HL-60 (cell line): ENCODE data around the gene TRAPPC3L.

ENCODE experiments used
- DNase-seq, 2 experiments: peaks; one replicate each; pipeline ENCODE4 v3.0.0-alpha.2; 2010 to 2020; ENCODE audit warnings: low read depth in 1 of 2, low spot score in 1 of 2
- H3K27ac ChIP-seq: fragments of 250-450 bp; sonication (Bioruptor Pico); replicated peaks from 2 replicates; pipeline ENCODE4 v1.5.1; 2020; ENCODE audit warnings: mild to moderate bottlenecking, moderate library complexity
- H3K27me3 ChIP-seq: fragments of 250-450 bp; sonication (Bioruptor Pico); 2 replicates; pipeline ENCODE4 v1.5.1; 2021; ENCODE audit warnings: mild to moderate bottlenecking, moderate library complexity; ENCODE audit not compliant: insufficient read depth, poor library complexity, severe bottlenecking
- H3K4me3 ChIP-seq: replicated peaks from 2 replicates; pipeline ENCODE4 v1.5.1; 2011; ENCODE audit warnings: mild to moderate bottlenecking, control low read depth, low read length; ENCODE audit not compliant: insufficient read depth
- GABPA ChIP-seq: IDR thresholded peaks from 2 replicates; pipeline ENCODE4 v1.6.1; 2012; ENCODE audit warnings: low read depth
- POLR2AphosphoS5 ChIP-seq: IDR thresholded peaks from 2 replicates; pipeline ENCODE4 v1.6.1; 2012; ENCODE audit warnings: low read depth
- SPI1 ChIP-seq: IDR thresholded peaks from 2 replicates; pipeline ENCODE4 v1.6.1; 2012; ENCODE audit warnings: low read depth, mild to moderate bottlenecking, borderline replicate concordance
- TF ChIP-seq, protein P1 (sequence below): IDR thresholded peaks from one replicate; pipeline ENCODE4 v1.5.1; 2011; ENCODE audit warnings: low read length, control low read depth, inconsistent platforms; ENCODE audit not compliant: insufficient read depth
- TF ChIP-seq, protein P2 (sequence below): IDR thresholded peaks from 2 replicates; pipeline ENCODE4 v1.6.1; 2012; ENCODE audit warnings: low read depth; ENCODE audit not compliant: insufficient replicate concordance

TRAPPC3L gene

DNA sequence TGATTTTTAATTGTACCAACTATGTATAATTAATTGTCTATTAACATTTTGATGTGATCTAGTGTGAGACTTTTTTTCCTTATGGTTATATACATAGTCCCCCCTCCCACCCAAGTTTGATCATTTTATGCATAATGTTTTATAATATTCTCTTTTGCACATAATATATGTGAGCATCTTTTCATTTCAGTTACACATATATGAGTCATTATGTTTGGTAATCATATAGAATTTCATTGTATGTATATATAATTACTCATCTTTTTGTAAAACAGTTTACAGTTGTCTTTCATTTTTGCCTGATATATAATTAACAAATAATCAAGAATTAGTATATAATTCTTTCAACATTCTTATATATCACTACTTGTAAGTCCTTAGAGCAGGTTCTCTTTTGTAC is 40.8 kb upstream of the TRAPPC3L start:
- Histone ChIP-seq H3K27ac (no peak overlapping the region), H3K4me3 (no peak overlapping the region), H3K27me3 (no peaks in the 10 kb centered on the region)
- TF ChIP-seq POLR2AphosphoS5 = no peak
- TF ChIP-seq GABPA = no peak
- TF ChIP-seq, protein P1, sequence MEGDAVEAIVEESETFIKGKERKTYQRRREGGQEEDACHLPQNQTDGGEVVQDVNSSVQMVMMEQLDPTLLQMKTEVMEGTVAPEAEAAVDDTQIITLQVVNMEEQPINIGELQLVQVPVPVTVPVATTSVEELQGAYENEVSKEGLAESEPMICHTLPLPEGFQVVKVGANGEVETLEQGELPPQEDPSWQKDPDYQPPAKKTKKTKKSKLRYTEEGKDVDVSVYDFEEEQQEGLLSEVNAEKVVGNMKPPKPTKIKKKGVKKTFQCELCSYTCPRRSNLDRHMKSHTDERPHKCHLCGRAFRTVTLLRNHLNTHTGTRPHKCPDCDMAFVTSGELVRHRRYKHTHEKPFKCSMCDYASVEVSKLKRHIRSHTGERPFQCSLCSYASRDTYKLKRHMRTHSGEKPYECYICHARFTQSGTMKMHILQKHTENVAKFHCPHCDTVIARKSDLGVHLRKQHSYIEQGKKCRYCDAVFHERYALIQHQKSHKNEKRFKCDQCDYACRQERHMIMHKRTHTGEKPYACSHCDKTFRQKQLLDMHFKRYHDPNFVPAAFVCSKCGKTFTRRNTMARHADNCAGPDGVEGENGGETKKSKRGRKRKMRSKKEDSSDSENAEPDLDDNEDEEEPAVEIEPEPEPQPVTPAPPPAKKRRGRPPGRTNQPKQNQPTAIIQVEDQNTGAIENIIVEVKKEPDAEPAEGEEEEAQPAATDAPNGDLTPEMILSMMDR = no peak
- TF ChIP-seq, protein P2, sequence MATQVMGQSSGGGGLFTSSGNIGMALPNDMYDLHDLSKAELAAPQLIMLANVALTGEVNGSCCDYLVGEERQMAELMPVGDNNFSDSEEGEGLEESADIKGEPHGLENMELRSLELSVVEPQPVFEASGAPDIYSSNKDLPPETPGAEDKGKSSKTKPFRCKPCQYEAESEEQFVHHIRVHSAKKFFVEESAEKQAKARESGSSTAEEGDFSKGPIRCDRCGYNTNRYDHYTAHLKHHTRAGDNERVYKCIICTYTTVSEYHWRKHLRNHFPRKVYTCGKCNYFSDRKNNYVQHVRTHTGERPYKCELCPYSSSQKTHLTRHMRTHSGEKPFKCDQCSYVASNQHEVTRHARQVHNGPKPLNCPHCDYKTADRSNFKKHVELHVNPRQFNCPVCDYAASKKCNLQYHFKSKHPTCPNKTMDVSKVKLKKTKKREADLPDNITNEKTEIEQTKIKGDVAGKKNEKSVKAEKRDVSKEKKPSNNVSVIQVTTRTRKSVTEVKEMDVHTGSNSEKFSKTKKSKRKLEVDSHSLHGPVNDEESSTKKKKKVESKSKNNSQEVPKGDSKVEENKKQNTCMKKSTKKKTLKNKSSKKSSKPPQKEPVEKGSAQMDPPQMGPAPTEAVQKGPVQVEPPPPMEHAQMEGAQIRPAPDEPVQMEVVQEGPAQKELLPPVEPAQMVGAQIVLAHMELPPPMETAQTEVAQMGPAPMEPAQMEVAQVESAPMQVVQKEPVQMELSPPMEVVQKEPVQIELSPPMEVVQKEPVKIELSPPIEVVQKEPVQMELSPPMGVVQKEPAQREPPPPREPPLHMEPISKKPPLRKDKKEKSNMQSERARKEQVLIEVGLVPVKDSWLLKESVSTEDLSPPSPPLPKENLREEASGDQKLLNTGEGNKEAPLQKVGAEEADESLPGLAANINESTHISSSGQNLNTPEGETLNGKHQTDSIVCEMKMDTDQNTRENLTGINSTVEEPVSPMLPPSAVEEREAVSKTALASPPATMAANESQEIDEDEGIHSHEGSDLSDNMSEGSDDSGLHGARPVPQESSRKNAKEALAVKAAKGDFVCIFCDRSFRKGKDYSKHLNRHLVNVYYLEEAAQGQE = no peak
- TF ChIP-seq SPI1 = no peak
- DNase-seq = no peak

DNA sequence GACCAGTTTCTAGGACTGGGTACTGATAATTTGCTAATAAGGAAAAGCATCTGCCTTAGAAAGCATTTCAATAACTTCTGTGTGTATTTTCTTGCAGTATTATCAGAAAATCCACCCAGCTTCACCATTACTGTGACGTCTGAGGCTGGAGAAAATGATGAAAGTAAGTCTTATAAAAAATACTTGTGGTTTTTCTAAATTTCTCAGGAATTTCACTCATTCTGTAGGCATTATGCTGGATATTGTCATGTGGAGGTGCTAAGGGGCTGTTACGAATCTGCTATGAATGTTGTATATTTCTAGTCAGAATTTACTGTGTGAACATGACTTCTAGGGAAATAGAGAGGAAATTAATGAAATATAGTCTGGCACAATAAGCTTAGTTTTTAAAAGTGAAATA is 34.7 kb upstream of the TRAPPC3L start:
- Histone ChIP-seq H3K27ac (no peak overlapping the region), H3K27me3 (no peaks in the 10 kb centered on the region), H3K4me3 (no peak overlapping the region)
- no peak for TF ChIP-seq POLR2AphosphoS5
- TF ChIP-seq, protein P1 = no peak
- TF ChIP-seq, protein P2 = no peak
- no peak for TF ChIP-seq SPI1
- no peak for TF ChIP-seq GABPA
- DNase-seq = no peak

DNA sequence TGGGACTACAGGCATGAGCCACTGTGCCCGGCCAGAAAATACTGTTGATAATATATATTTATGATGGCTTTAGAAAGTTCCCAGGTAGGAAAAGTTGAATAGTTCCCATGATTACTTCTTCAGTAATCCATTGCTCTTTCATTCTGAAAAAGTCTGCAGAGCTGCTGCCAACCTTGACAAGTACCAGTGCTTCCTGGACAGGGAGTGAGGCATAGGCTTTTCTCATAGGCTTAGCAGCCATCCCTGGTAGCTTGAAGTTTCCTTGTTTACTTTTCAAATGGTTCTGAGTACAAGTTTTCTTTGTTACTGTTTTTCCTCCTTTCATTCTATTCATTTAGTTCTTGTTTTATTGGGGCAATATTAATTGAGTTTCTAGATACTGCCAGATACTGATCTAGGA is 33.7 kb upstream of the TRAPPC3L start:
- no peak overlapping the region for H3K4me3 ChIP-seq
- TF ChIP-seq, protein P1 = no peak
- no peak for TF ChIP-seq GABPA
- TF ChIP-seq, protein P2 = no peak
- no peak for TF ChIP-seq SPI1
- no peak for TF ChIP-seq POLR2AphosphoS5
- no peak for DNase-seq
- no peak overlapping the region for H3K27ac ChIP-seq
- no peaks in the 10 kb centered on the region for H3K27me3 ChIP-seq
